Mammary epithelial cell (primary cell): ENCODE measurements around the gene SUCNR1.

Source experiments
- EZH2 ChIP-seq: IDR thresholded peaks from 2 replicates; pipeline ENCODE4 v1.6.1; 2012; ENCODE audit warnings: low read length, inconsistent platforms, borderline replicate concordance
- TF ChIP-seq, protein P1 (sequence below), 2 donors: IDR thresholded peaks in 1 of 2; conservative IDR thresholded peaks in 1 of 2; 2 replicates each; pipeline ENCODE4 v1.5.1; 2011 to 2012; ENCODE audit warnings: inconsistent platforms in 2 of 2, low read length in 2 of 2, mild to moderate bottlenecking in 2 of 2, control low read depth in 1 of 2, low read depth in 1 of 2; ENCODE audit not compliant: insufficient read depth in 1 of 2; ENCODE audit errors: extremely low read depth in 1 of 2

- TF ChIP-seq, protein P1, sequence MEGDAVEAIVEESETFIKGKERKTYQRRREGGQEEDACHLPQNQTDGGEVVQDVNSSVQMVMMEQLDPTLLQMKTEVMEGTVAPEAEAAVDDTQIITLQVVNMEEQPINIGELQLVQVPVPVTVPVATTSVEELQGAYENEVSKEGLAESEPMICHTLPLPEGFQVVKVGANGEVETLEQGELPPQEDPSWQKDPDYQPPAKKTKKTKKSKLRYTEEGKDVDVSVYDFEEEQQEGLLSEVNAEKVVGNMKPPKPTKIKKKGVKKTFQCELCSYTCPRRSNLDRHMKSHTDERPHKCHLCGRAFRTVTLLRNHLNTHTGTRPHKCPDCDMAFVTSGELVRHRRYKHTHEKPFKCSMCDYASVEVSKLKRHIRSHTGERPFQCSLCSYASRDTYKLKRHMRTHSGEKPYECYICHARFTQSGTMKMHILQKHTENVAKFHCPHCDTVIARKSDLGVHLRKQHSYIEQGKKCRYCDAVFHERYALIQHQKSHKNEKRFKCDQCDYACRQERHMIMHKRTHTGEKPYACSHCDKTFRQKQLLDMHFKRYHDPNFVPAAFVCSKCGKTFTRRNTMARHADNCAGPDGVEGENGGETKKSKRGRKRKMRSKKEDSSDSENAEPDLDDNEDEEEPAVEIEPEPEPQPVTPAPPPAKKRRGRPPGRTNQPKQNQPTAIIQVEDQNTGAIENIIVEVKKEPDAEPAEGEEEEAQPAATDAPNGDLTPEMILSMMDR (conservative IDR thresholded peaks at IDR 0.05 in 1 of 2, IDR thresholded peaks at IDR 0.05 in 1 of 2; ENCODE audit: extremely low read depth in 1 of 2, insufficient read depth in 1 of 2, low read depth in 1 of 2, low read length in 2 of 2) = no peak
- TF ChIP-seq EZH2 = no peak
Measured at GRCh38 chr3:151890721-151891141, 17.3 kb downstream of the SUCNR1 start.
